ENCODE data around the gene PKNOX2. TPM values are rescaled to one million over a fixed set of nuclear protein-coding genes. Genes with fewer than 3 reads are reported as not detected.

Gene PKNOX2
- total and polyA plus RNA-seq, 2 of the 4 experiments (the other 2 are of a cell fraction): 0.72 to 2.3 TPM

DNA sequence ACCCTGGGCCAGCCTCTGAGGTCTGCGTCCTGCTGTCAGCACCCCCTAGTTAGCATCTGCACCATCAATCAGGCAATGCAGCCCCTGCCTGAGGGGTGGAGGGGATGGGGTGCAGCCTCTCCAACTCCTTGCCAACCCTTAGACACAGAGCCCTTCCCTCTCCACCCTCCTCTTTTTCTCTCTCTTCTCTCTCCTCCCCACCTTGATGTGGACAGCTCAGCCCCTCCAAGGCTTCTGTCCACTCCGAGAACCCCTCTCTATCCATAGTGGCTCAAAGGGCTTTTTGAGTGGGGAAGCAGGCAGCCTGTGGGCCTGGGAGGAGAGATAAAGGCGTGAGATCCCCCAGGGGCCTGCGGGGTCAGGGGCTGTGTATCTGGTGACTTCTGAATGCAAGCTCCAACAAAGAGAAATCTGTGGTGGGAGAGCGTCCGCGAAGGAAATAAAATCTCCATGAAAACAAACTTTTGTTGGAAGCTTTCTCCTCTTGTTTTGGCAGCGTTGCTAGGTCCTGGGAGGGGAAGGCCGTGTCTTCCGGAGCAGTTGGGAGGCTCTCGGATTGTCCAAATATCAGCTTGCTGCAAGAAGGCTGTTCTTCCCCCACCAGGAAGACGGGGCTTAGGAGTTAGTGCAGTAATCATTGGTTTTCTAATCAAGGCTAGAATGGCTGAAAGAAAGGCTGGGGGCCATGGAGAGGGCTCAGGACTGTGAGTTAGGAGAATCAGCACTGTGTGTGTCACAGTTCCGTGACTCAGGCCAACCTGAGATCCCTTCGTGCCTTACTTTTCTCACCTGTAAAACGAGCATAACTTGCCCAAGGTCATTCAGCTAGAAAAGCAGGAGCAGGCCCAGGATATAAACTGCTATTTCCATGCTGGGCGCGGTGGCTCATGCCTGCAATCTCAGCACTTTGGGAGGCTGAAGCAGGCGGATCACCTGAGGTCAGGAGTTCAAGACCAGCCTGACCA is 50.3 kb downstream of the PKNOX2 start:
- Histone ChIP-seq H3K36me3 (ENCODE audit: control insufficient read depth, insufficient read depth, low read length) (no peaks in the 10 kb centered on the region), H3K23ac (ENCODE audit: low read depth, low read length) (no peak overlapping the region), H3K79me1 (ENCODE audit: low read depth in 1 of 2, low read length in 2 of 2) (no peaks in the 10 kb centered on the region), H3K9ac (ENCODE audit: low read depth, low read length) (no peak overlapping the region), H3K14ac (replicated peaks; ENCODE audit: low read depth, low read length) (no peak overlapping the region), H3K27me3 (ENCODE audit: control insufficient read depth, insufficient read depth, low read length) (peaks cover 16% of the 10 kb centered on the region; the same call in 1 of the 2 replicates), H3K9me3 (ENCODE audit: control insufficient read depth, insufficient read depth, low read length) (no peaks in the 10 kb centered on the region), H2AK5ac (ENCODE audit: low read depth, low read length) (no peak overlapping the region; the same call in 1 of the 2 replicates), H2BK5ac (ENCODE audit: low read depth, low read length, poor library complexity, severe bottlenecking) (no peak overlapping the region), H3K4ac (ENCODE audit: low read depth, low read length) (no peak overlapping the region), H2BK120ac (ENCODE audit: low read depth, low read length) (no peak overlapping the region), H2AK9ac (replicated peaks; ENCODE audit: low read depth, low read length, poor library complexity) (no peak overlapping the region), H3K27ac (ENCODE audit: insufficient read depth, low read length) (no peak overlapping the region), H4K91ac (ENCODE audit: insufficient read depth, low read depth, low read length) (no peak overlapping the region), H4K20me1 (ENCODE audit: insufficient read depth, low read length) (no peaks in the 10 kb centered on the region; the same call in 1 of the 2 replicates), H2AFZ (replicated peaks; ENCODE audit: low read length, poor library complexity) (no peak overlapping the region), H4K5ac (ENCODE audit: low read depth, low read length) (no peak overlapping the region), H3K4me1 (ENCODE audit: control insufficient read depth, insufficient read depth, low read length) (peaks cover 1% of the 10 kb centered on the region; the same call in 1 of the 2 replicates), H3K4me3 (ENCODE audit: insufficient read depth, low read depth, low read length) (no peak overlapping the region), H3K9me1 (ENCODE audit: insufficient read depth, low read length) (no peaks in the 10 kb centered on the region), H2BK15ac (ENCODE audit: low read depth, low read length) (no peak overlapping the region), H4K8ac (ENCODE audit: low read depth in 2 of 2, low read length in 2 of 2) (no peak overlapping the region), H2BK20ac (ENCODE audit: low read depth, low read length) (no peak overlapping the region), H3K4me2 (ENCODE audit: low read depth, low read length) (no peak overlapping the region), H3K56ac (ENCODE audit: extremely low read depth, insufficient read depth, low read length) (no peak overlapping the region), H3K18ac (ENCODE audit: low read depth, low read length) (no peak overlapping the region)
- in situ Hi-C loops (cut with MboI; ENCODE audit: low sequenced_read_pairs): no loop called here
- dilution Hi-C loops (cut with HindIII; ENCODE audit: low sequenced_read_pairs, unreplicated experiment): no loop called here
- 68% methylated on average over 5 of the region's 18 CpGs; no CpG with 5 or more reads in 1 of the 2 experiments for WGBS, 2 experiments (ENCODE audit: extremely low coverage in 2 of 2, insufficient read length in 1 of 2)
- ATAC-seq (ENCODE audit: low read depth) (no peak), DNase-seq (no peak)
- intact Hi-C loops (cut with micrococcal nuclease): loop anchor here (5.0 kb wide), 1 partner anchor 33 kb away; no protein-coding TSS in a partner anchor
- POLR2A ChIA-PET (ENCODE audit: unreplicated experiment): no interaction called here
- BruUV-seq (replicated peaks): no TSS peak
- CTCF ChIA-PET: no interaction called here
- TF ChIP-seq RCOR1 (IDR thresholded peaks at IDR 0.05; ENCODE audit: insufficient replicate concordance, low read length): no peak
- TF ChIP-seq SMC3 (IDR thresholded peaks at IDR 0.05; ENCODE audit: low read depth, low read length): no peak
- TF ChIP-seq RFX5 (IDR thresholded peaks at IDR 0.05; ENCODE audit: low read depth, low read length): no peak
- TF ChIP-seq BHLHE40 (IDR thresholded peaks at IDR 0.05; ENCODE audit: low read depth, low read length): no peak
- TF ChIP-seq, protein P1, sequence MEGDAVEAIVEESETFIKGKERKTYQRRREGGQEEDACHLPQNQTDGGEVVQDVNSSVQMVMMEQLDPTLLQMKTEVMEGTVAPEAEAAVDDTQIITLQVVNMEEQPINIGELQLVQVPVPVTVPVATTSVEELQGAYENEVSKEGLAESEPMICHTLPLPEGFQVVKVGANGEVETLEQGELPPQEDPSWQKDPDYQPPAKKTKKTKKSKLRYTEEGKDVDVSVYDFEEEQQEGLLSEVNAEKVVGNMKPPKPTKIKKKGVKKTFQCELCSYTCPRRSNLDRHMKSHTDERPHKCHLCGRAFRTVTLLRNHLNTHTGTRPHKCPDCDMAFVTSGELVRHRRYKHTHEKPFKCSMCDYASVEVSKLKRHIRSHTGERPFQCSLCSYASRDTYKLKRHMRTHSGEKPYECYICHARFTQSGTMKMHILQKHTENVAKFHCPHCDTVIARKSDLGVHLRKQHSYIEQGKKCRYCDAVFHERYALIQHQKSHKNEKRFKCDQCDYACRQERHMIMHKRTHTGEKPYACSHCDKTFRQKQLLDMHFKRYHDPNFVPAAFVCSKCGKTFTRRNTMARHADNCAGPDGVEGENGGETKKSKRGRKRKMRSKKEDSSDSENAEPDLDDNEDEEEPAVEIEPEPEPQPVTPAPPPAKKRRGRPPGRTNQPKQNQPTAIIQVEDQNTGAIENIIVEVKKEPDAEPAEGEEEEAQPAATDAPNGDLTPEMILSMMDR (conservative IDR thresholded peaks at IDR 0.05; ENCODE audit: low read depth, low read length): no peak
- no peak for TF ChIP-seq CEBPB (IDR thresholded peaks at IDR 0.05; ENCODE audit: low read depth, low read length)
- no peak for TF ChIP-seq FOS (IDR thresholded peaks at IDR 0.05; ENCODE audit: low read depth, low read length)
- no peak for TF ChIP-seq POLR2A (IDR thresholded peaks at IDR 0.05; ENCODE audit: low read depth, low read length)
- TF ChIP-seq RAD21 (IDR thresholded peaks at IDR 0.05; ENCODE audit: low read length): no peak
- no peak for TF ChIP-seq MAZ (IDR thresholded peaks at IDR 0.05; ENCODE audit: borderline replicate concordance, low read depth, low read length)
- TF ChIP-seq, protein P2, sequence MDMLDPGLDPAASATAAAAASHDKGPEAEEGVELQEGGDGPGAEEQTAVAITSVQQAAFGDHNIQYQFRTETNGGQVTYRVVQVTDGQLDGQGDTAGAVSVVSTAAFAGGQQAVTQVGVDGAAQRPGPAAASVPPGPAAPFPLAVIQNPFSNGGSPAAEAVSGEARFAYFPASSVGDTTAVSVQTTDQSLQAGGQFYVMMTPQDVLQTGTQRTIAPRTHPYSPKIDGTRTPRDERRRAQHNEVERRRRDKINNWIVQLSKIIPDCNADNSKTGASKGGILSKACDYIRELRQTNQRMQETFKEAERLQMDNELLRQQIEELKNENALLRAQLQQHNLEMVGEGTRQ (IDR thresholded peaks at IDR 0.05; ENCODE audit: low read depth, low read length): no peak
- TF ChIP-seq, protein P3, sequence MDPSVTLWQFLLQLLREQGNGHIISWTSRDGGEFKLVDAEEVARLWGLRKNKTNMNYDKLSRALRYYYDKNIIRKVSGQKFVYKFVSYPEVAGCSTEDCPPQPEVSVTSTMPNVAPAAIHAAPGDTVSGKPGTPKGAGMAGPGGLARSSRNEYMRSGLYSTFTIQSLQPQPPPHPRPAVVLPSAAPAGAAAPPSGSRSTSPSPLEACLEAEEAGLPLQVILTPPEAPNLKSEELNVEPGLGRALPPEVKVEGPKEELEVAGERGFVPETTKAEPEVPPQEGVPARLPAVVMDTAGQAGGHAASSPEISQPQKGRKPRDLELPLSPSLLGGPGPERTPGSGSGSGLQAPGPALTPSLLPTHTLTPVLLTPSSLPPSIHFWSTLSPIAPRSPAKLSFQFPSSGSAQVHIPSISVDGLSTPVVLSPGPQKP (IDR thresholded peaks at IDR 0.05; ENCODE audit: borderline replicate concordance, low read depth, low read length): no peak
- no peak for TF ChIP-seq NFE2L2 (IDR thresholded peaks at IDR 0.05; ENCODE audit: low read depth, low read length)
- no peak for TF ChIP-seq CHD1 (IDR thresholded peaks at IDR 0.05; ENCODE audit: low read depth, low read length)

All from IMR-90 (cell line).